H9 (cell line): ENCODE results near the gene RPN1. TPM values are rescaled to one million over a fixed set of nuclear protein-coding genes. Genes with fewer than 3 reads are reported as not detected.

Experiments used
- DNase-seq: peaks from one replicate; pipeline ENCODE4 v3.0.0-alpha.2; 2017
- H2AFZ ChIP-seq: one replicate; pipeline ENCODE4 v1.6.1; 2013; ENCODE audit warnings: mild to moderate bottlenecking, low read length, control low read depth, moderate library complexity
- H2AK5ac ChIP-seq: 2 replicates; pipeline ENCODE4 v1.6.1; 2013; ENCODE audit warnings: low read length, control low read depth, mixed read lengths; ENCODE audit not compliant: insufficient read length
- H2BK120ac ChIP-seq: one replicate; pipeline ENCODE4 v1.6.1; 2013; ENCODE audit warnings: low read depth, mild to moderate bottlenecking, low read length, control low read depth, inconsistent platforms; ENCODE audit not compliant: poor library complexity, severe bottlenecking
- H2BK12ac ChIP-seq: 2 replicates; pipeline ENCODE4 v1.6.1; 2013; ENCODE audit warnings: low read length, control low read depth, mixed read lengths, low read depth; ENCODE audit not compliant: insufficient read length
- H2BK15ac ChIP-seq: 2 replicates; pipeline ENCODE4 v1.6.1; 2013; ENCODE audit warnings: low read depth, low read length, control low read depth
- H2BK20ac ChIP-seq: one replicate; pipeline ENCODE4 v1.6.1; 2013; ENCODE audit warnings: low read depth, mild to moderate bottlenecking, low read length, control low read depth, inconsistent platforms; ENCODE audit not compliant: poor library complexity, severe bottlenecking
- H2BK5ac ChIP-seq: 2 replicates; pipeline ENCODE4 v1.6.1; 2013; ENCODE audit warnings: low read length, control low read depth, mixed read lengths; ENCODE audit not compliant: insufficient read length
- H3K14ac ChIP-seq: 2 replicates; pipeline ENCODE4 v1.6.1; 2013; ENCODE audit warnings: low read length, control low read depth; ENCODE audit not compliant: insufficient read depth
- H3K18ac ChIP-seq: 2 replicates; pipeline ENCODE4 v1.6.1; 2013; ENCODE audit warnings: low read depth, mild to moderate bottlenecking, mixed read lengths, low read length, control low read depth; ENCODE audit not compliant: insufficient read length
- H3K23ac ChIP-seq: 2 replicates; pipeline ENCODE4 v1.6.1; 2013; ENCODE audit warnings: low read length, control low read depth, mixed read lengths, low read depth; ENCODE audit not compliant: insufficient read length
- H3K23me2 ChIP-seq: 2 replicates; pipeline ENCODE4 v1.6.1; 2013; ENCODE audit warnings: low read depth, mild to moderate bottlenecking, mixed read lengths, low read length, control low read depth; ENCODE audit not compliant: insufficient read length, poor library complexity, severe bottlenecking
- H3K27ac ChIP-seq: 2 replicates; pipeline ENCODE4 v1.5.1; 2013; ENCODE audit warnings: low read length, control low read depth, mixed read lengths, low read depth; ENCODE audit not compliant: insufficient read length
- H3K27me3 ChIP-seq: 2 replicates; pipeline ENCODE4 v1.6.1; 2013; ENCODE audit warnings: low read length, control low read depth, inconsistent platforms; ENCODE audit not compliant: insufficient read depth
- H3K4ac ChIP-seq: 2 replicates; pipeline ENCODE4 v1.6.1; 2013; ENCODE audit warnings: low read depth, mild to moderate bottlenecking, control low read depth, inconsistent platforms, low read length, moderate library complexity
- H3K4me1 ChIP-seq: 2 replicates; pipeline ENCODE4 v1.6.1; 2013; ENCODE audit warnings: low read length, control low read depth, inconsistent platforms; ENCODE audit not compliant: insufficient read depth
- H3K4me2 ChIP-seq: 2 replicates; pipeline ENCODE4 v1.6.1; 2013; ENCODE audit warnings: low read length, control low read depth, mixed read lengths; ENCODE audit not compliant: insufficient read length, insufficient read depth
- H3K56ac ChIP-seq: 2 replicates; pipeline ENCODE4 v1.6.1; 2013; ENCODE audit warnings: low read depth, mild to moderate bottlenecking, mixed read lengths, low read length, control low read depth; ENCODE audit not compliant: insufficient read length
- H3K79me1 ChIP-seq: 2 replicates; pipeline ENCODE4 v1.6.1; 2013; ENCODE audit warnings: low read depth, mild to moderate bottlenecking, moderate library complexity, low read length, control low read depth, inconsistent platforms; ENCODE audit not compliant: insufficient read depth, poor library complexity, severe bottlenecking
- H3K79me2 ChIP-seq: 2 replicates; pipeline ENCODE4 v1.6.1; 2013; ENCODE audit warnings: low read length, control low read depth, inconsistent platforms; ENCODE audit not compliant: insufficient read depth
- H3K9ac ChIP-seq: 2 replicates; pipeline ENCODE4 v1.6.1; 2013; ENCODE audit warnings: low read length, control low read depth, mixed read lengths; ENCODE audit not compliant: insufficient read length; ENCODE audit errors: extremely low read depth
- H3K9me3 ChIP-seq: one replicate; pipeline ENCODE4 v1.6.1; 2013; ENCODE audit warnings: low read depth, low read length, inconsistent platforms; ENCODE audit not compliant: control insufficient read depth
- H3T11ph ChIP-seq: one replicate; pipeline ENCODE4 v1.6.1; 2013; ENCODE audit warnings: mild to moderate bottlenecking, low read length, control low read depth, inconsistent platforms
- H4K20me1 ChIP-seq: one replicate; pipeline ENCODE4 v1.6.1; 2013; ENCODE audit not compliant: control insufficient read depth, insufficient read length, insufficient read depth
- H4K5ac ChIP-seq: 2 replicates; pipeline ENCODE4 v1.6.1; 2013; ENCODE audit warnings: low read depth, mild to moderate bottlenecking, mixed read lengths, low read length, control low read depth; ENCODE audit not compliant: insufficient read length
- H4K8ac ChIP-seq: replicated peaks from 2 replicates; pipeline ENCODE4 v1.6.1; 2013; ENCODE audit warnings: low read length, control low read depth, mixed read lengths, low read depth; ENCODE audit not compliant: insufficient read length
- H4K91ac ChIP-seq: 2 replicates; pipeline ENCODE4 v1.6.1; 2013; ENCODE audit warnings: low read depth, mild to moderate bottlenecking, moderate library complexity, mixed read lengths, low read length, control low read depth; ENCODE audit not compliant: insufficient read length
- H3K27ac Mint-ChIP-seq, 3 experiments: 2 replicates in 2 of 3; 3 replicates in 1 of 3; pipeline ENCODE4 v1.8.0; 2020 to 2021; ENCODE audit warnings: mixed read lengths in 3 of 3, mild to moderate bottlenecking in 1 of 3, moderate library complexity in 1 of 3
- H3K27me3 Mint-ChIP-seq: 2 replicates; pipeline ENCODE4 v1.8.0; 2021; ENCODE audit warnings: low read depth, mild to moderate bottlenecking, moderate library complexity, mixed read lengths
- H3K36me3 Mint-ChIP-seq, 3 experiments: 2 replicates in 2 of 3; 3 replicates in 1 of 3; pipeline ENCODE4 v1.8.0; 2020 to 2021; ENCODE audit warnings: low read depth in 3 of 3, mixed read lengths in 3 of 3; ENCODE audit not compliant: insufficient read depth in 1 of 3
- H3K4me1 Mint-ChIP-seq, 2 experiments: 2 replicates each; pipeline ENCODE4 v1.8.0; 2020; ENCODE audit warnings: mixed read lengths in 2 of 2
- H3K4me3 Mint-ChIP-seq, 2 experiments: 2 replicates in 1 of 2; 3 replicates in 1 of 2; pipeline ENCODE4 v1.8.0; 2020 to 2021; ENCODE audit warnings: mild to moderate bottlenecking in 2 of 2, mixed read lengths in 2 of 2, moderate library complexity in 1 of 2
- H3K9me3 Mint-ChIP-seq, 2 experiments: 2 replicates in 1 of 2; 3 replicates in 1 of 2; pipeline ENCODE4 v1.8.0; 2020; ENCODE audit warnings: mild to moderate bottlenecking in 2 of 2, mixed read lengths in 2 of 2, moderate library complexity in 1 of 2
- WGBS: extraction: QIAGEN DNeasy Blood & Tissue Kit; methylation state at CpG from one replicate; pipeline ENCODE4 v1.1.7; 2013; ENCODE audit warnings: missing lambda C conversion rate, low lambda C conversion rate, mixed read lengths; ENCODE audit not compliant: insufficient read length; ENCODE audit errors: extremely low coverage; 5-methylcytosine and 5-hydroxymethylcytosine counted together
- total RNA-seq: library from RNA; stranded (reverse); gene quantifications from 2 replicates; pipeline ENCODE4 v1.2.1, GENCODE V29; 2021
- TF ChIP-seq, protein P1 (sequence below): fragments of 200-600 bp; sonication (generic); conservative IDR thresholded peaks from 3 replicates; pipeline ENCODE4 v1.8.0; 2021; ENCODE audit warnings: antibody characterized with exemption, mild to moderate bottlenecking

Gene RPN1
- total RNA-seq, 1 experiment from 2014 or later = 174 TPM

DNA sequence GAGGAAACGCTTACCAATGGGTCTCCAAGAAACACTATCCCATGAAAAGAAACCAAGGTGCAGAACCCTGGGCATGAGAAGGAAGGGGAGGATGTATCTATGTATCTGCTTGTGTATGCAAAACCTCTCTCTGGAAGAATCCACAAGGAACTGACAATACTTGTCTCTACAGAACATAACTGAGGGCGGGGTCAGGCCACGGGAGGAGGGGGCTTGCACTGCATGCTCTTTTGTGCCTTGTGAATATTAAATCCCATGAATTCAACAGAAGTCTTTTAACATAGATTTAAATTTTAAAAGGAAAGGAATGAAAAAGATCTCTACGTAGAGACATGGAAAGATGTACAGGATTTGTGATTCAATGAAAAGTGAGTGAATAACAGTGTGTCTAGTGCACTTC, 57.8 kb downstream of the RPN1 start:
- H2AK5ac ChIP-seq = no peak overlapping the region
- H3K23me2 ChIP-seq = no peaks in the 10 kb centered on the region
- H2BK120ac ChIP-seq = no peak overlapping the region
- no peak overlapping the region for H3K23ac ChIP-seq
- no peaks in the 10 kb centered on the region for H3K9me3 ChIP-seq
- no peak overlapping the region for H4K8ac ChIP-seq
- Mint-ChIP-seq H3K36me3 (no peaks in the 10 kb centered on the region), H3K4me3 (no peak overlapping the region), H3K9me3 (peaks cover 0 to 4% of the 10 kb centered on the region in 2 experiments; a peak in 1 of 5 replicates), H3K4me1 (peaks cover 4 to 8% of the 10 kb centered on the region in 2 experiments; a peak in 1 of 4 replicates), H3K27me3 (no peaks in the 10 kb centered on the region), H3K27ac (no peak overlapping the region)
- no peak overlapping the region for H2BK12ac ChIP-seq
- H3K18ac ChIP-seq = no peak overlapping the region
- no peak overlapping the region for H4K5ac ChIP-seq
- WGBS = no CpG with 5 or more reads among the region's 4 CpGs
- TF ChIP-seq, protein P1, sequence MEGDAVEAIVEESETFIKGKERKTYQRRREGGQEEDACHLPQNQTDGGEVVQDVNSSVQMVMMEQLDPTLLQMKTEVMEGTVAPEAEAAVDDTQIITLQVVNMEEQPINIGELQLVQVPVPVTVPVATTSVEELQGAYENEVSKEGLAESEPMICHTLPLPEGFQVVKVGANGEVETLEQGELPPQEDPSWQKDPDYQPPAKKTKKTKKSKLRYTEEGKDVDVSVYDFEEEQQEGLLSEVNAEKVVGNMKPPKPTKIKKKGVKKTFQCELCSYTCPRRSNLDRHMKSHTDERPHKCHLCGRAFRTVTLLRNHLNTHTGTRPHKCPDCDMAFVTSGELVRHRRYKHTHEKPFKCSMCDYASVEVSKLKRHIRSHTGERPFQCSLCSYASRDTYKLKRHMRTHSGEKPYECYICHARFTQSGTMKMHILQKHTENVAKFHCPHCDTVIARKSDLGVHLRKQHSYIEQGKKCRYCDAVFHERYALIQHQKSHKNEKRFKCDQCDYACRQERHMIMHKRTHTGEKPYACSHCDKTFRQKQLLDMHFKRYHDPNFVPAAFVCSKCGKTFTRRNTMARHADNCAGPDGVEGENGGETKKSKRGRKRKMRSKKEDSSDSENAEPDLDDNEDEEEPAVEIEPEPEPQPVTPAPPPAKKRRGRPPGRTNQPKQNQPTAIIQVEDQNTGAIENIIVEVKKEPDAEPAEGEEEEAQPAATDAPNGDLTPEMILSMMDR = no peak
- no peaks in the 10 kb centered on the region for H3K79me2 ChIP-seq
- no peaks in the 10 kb centered on the region for H3K4me1 ChIP-seq
- no peak overlapping the region for H2BK15ac ChIP-seq
- H2BK20ac ChIP-seq = no peak overlapping the region
- no peak overlapping the region for H3K9ac ChIP-seq
- no peak overlapping the region for H3K4ac ChIP-seq
- no peak overlapping the region for H3T11ph ChIP-seq
- H4K91ac ChIP-seq = no peak overlapping the region
- no peaks in the 10 kb centered on the region for H3K79me1 ChIP-seq
- no peaks in the 10 kb centered on the region for H3K27me3 ChIP-seq
- H4K20me1 ChIP-seq = no peaks in the 10 kb centered on the region
- H2BK5ac ChIP-seq = no peak overlapping the region
- H3K14ac ChIP-seq = no peak overlapping the region
- H3K27ac ChIP-seq = no peak overlapping the region
- no peak overlapping the region for H2AFZ ChIP-seq
- no peak overlapping the region for H3K56ac ChIP-seq
- no peak for DNase-seq
- H3K4me2 ChIP-seq = no peak overlapping the region
